Endothelial cell of hepatic sinusoid (primary cell): ENCODE measurements around the gene AMH.
"Not testable (repeated sequence)": the region's sequence is repeated elsewhere in the genome, so short reads cannot be mapped to it uniquely, and the experiment has no call there.

Source experiments
- in situ Hi-C: cut with HindIII; loops from 2 replicates; pipeline ENCODE4 v1.10.0; 2017; ENCODE audit warnings: low sequenced_read_pairs

Gene AMH

GRCh38 chr19:2249010-2249866, at the start of gene AMH:
AMH (plus strand) TSS chr19:2249323; CDS start chr19:2249333, 10 bp downstream.
- in situ Hi-C loops = loop anchor here (5.0 kb wide), 1 partner anchor 78 kb away; the partner anchor contains the start of genes LSM7 and SPPL2B

GRCh38 chr19:2199861-2200623, 49.1 kb upstream of the AMH start:
- in situ Hi-C loops = no loop called here

- in situ Hi-C loops = not testable (repeated sequence)
Measured at GRCh38 chr19:2200624-2201294, 48.4 kb upstream of the AMH start.

GRCh38 chr19:2201473-2202148, 47.5 kb upstream of the AMH start:
- in situ Hi-C loops = no loop called here

- in situ Hi-C loops = no loop called here
Measured at GRCh38 chr19:2202366-2202765, 46.8 kb upstream of the AMH start.

- in situ Hi-C loops = no loop called here
Measured at GRCh38 chr19:2207008-2207407, 42.1 kb upstream of the AMH start.

GRCh38 chr19:2207991-2208860, 40.9 kb upstream of the AMH start:
- in situ Hi-C loops = no loop called here

GRCh38 chr19:2208975-2209374, 40.1 kb upstream of the AMH start:
- in situ Hi-C loops = no loop called here

- in situ Hi-C loops = no loop called here
Measured at GRCh38 chr19:2209408-2209807, 39.7 kb upstream of the AMH start.

GRCh38 chr19:2210206-2210605, 38.9 kb upstream of the AMH start:
- in situ Hi-C loops = loop anchor here (5.0 kb wide), 3 partner anchors 38 to 117 kb away; partner anchors contain the start of genes LSM7 and SPPL2B

- in situ Hi-C loops = loop anchor here (5.0 kb wide), 3 partner anchors 39 to 116 kb away; partner anchors contain the start of genes LSM7 and SPPL2B
Measured at GRCh38 chr19:2210987-2211740, 38.0 kb upstream of the AMH start.

GRCh38 chr19:2212861-2213711, 36.0 kb upstream of the AMH start:
- in situ Hi-C loops = loop anchor here (5.0 kb wide), 3 partner anchors 41 to 114 kb away; partner anchors contain the start of genes LSM7 and SPPL2B

GRCh38 chr19:2213799-2214198, 35.3 kb upstream of the AMH start:
- in situ Hi-C loops = loop anchor here (5.0 kb wide), 3 partner anchors 41 to 114 kb away; partner anchors contain the start of genes LSM7 and SPPL2B

- in situ Hi-C loops = loop anchor here (5.0 kb wide), 3 partner anchors 42 to 113 kb away; partner anchors contain the start of genes LSM7 and SPPL2B
Measured at GRCh38 chr19:2214251-2214650, 34.9 kb upstream of the AMH start.

GRCh38 chr19:2215281-2215751, 33.8 kb upstream of the AMH start:
- in situ Hi-C loops = no loop called here

- in situ Hi-C loops = no loop called here
Measured at GRCh38 chr19:2216361-2217225, 32.5 kb upstream of the AMH start.

- in situ Hi-C loops = no loop called here
Measured at GRCh38 chr19:2217591-2217990, 31.5 kb upstream of the AMH start.
